Aorta (tissue), 4 donors: ENCODE data around the gene ARR3. TPM values are rescaled to one million over a fixed set of nuclear protein-coding genes. Genes with fewer than 3 reads are reported as not detected.

Source experiments
- polyA plus RNA-seq, 2 donors: library from polyadenylated mRNA; stranded (reverse); fragments of 200-250 nt; gene quantifications; one replicate each; pipeline ENCODE4 v1.2.3, GENCODE V29; 2013
- total RNA-seq, 2 donors: library from RNA; stranded (reverse); fragmentation: NEBNext Ultra II Directional; extraction: Animal tissue kit (Norgen Biotek cat#: 25700); gene quantifications; one replicate each; pipeline ENCODE4 v1.2.1, GENCODE V29; 2021
- donor health status: healthy with polysubstance abuse.
- donor health status: Bipolar disorder and iron deficiency.
- donor health status: DM: no; HTN: no; CAD: no.
- donor health status: DM: yes; HTN: yes; CAD: no.

The ARR3 gene
- total and polyA plus RNA-seq, 4 donors = not detected

Other genes starting within 250 kb of the ARR3 start
- not detected for gene AWAT2, start 218.4 kb upstream of the ARR3 start, total RNA-seq
- gene AWAT2, start 218.4 kb upstream of the ARR3 start, polyA plus RNA-seq = not detected
- gene OTUD6A, start 205.9 kb upstream of the ARR3 start, total RNA-seq = not detected
- not detected for gene OTUD6A, start 205.9 kb upstream of the ARR3 start, polyA plus RNA-seq
- gene IGBP1, start 134.9 kb upstream of the ARR3 start, total RNA-seq = 10 to 100 TPM; 34.4 to 45.9 TPM
- 10 to 100 TPM; 59.1 to 78.1 TPM for gene IGBP1, start 134.9 kb upstream of the ARR3 start, polyA plus RNA-seq
- not detected for gene DGAT2L6, start 90.9 kb upstream of the ARR3 start, total RNA-seq
- not detected for gene DGAT2L6, start 90.9 kb upstream of the ARR3 start, polyA plus RNA-seq
- not detected for gene AWAT1, start 33.7 kb upstream of the ARR3 start, total RNA-seq
- not detected for gene AWAT1, start 33.7 kb upstream of the ARR3 start, polyA plus RNA-seq
- gene P2RY4, start 8.1 kb upstream of the ARR3 start, total RNA-seq = 1 to 10 TPM in 1 of 2 donors, under 1 TPM in 1; 0.91 to 1.2 TPM
- not detected for gene P2RY4, start 8.1 kb upstream of the ARR3 start, polyA plus RNA-seq
- not detected for gene RAB41, start 13.8 kb downstream of the ARR3 start, total RNA-seq
- gene RAB41, start 13.8 kb downstream of the ARR3 start, polyA plus RNA-seq = not detected
- gene PDZD11, start 21.6 kb downstream of the ARR3 start, total RNA-seq = 10 to 100 TPM; 18.7 to 27.1 TPM
- 10 to 100 TPM; 57.8 to 67.1 TPM for gene PDZD11, start 21.6 kb downstream of the ARR3 start, polyA plus RNA-seq
- under 1 TPM; 0.36 to 0.66 TPM for gene KIF4A, start 21.8 kb downstream of the ARR3 start, total RNA-seq
- under 1 TPM; 0.38 to 0.41 TPM for gene KIF4A, start 21.8 kb downstream of the ARR3 start, polyA plus RNA-seq
- not detected for gene GDPD2, start 155.0 kb downstream of the ARR3 start, total RNA-seq
- 1 to 10 TPM in 1 of 2 donors, not detected in 1; 1.0 TPM for gene GDPD2, start 155.0 kb downstream of the ARR3 start, polyA plus RNA-seq
- 10 to 100 TPM; 22.4 to 22.8 TPM for gene DLG3, start 176.5 kb downstream of the ARR3 start, total RNA-seq
- gene DLG3, start 176.5 kb downstream of the ARR3 start, polyA plus RNA-seq = 10 to 100 TPM; 16.1 to 17.2 TPM